Activated CD8-positive, alpha-beta memory T cell treated with anti-CD3 and anti-CD28 coated beads, Interleukin-2, amount 50 U/mL, for 24 hours (primary cell): ENCODE data around the gene RUVBL2.
A peak's percentile ranks its signal among the peaks of the same experiment; 100 is the strongest.

Experiments used
- DNase-seq: peaks from one replicate; pipeline ENCODE4 v3.0.0-alpha.2; 2020; ENCODE audit errors: extremely low read depth

Gene RUVBL2

DNA sequence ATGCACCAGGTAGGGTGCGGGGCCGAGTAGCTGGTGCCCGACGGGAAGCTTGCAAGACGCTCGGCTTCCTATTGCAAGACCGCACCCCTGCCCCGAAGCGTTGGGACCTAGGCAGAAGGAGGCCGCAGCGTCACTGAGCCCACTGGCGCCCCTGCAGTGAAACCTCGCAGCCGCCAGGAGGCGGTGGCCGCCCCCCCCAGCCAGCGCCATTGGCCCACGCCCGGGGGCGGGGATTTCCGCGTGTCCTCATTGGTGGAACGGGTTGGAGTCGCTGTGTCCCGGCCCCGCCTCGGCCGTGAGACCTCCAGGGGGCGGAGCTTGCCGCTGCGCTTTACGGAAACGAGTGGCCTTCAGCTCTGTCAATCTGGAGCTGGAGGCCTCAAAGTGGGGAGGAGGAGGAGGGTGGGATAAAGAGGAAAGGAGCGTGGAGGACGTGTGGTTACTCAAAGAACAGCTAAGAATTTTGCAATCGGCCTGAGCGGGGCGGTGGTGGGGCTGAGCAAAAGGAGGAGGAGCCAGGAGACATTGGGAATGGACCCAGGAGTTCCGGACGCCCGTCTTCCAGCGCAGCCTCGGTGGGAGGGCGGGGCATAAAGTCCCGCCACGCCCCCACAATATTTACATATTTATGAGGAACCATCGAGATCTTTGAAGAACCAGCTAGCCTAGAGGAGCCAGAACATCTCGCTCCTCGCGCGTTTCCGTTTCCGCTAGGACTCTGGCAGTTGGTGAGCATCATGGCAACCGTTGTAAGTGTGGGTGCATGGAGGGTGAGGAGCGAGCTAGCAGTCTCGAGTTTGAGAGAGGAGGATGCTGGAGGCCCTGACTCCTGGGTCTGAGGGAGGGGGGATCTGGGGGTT lies at the start of gene RUVBL2, which contains the start of gene GYS1:
RUVBL2 (plus strand) TSS at position 713 of the 860 bp plus-strand sequence; CDS start at position 738, 25 bp downstream.
GYS1 (minus strand) TSS at position 135 of the 860 bp plus-strand sequence. CDS start 197 bp downstream, outside the sequence.
- DNase-seq: peak; percentile 98

DNA sequence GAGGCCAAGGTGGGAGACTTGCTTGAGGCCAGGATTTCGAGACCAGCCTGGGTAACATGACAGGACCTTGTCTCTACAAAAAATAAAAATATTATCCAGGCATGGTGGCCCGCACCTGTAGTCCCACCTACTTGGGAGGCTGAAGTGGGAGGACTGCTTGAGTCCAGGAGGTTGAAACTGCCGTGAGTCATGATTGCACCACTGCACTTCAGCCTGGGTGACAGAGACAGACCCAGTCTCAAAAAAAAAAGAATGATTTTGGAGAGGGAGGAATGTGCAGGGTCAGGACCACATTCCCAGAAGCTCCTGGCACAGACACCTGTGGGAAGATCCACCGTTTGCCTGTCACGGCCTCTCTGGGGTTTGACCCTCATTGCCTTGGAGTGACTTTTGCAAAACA lies 48.3 kb upstream of the RUVBL2 start:
- no peak for DNase-seq

DNA sequence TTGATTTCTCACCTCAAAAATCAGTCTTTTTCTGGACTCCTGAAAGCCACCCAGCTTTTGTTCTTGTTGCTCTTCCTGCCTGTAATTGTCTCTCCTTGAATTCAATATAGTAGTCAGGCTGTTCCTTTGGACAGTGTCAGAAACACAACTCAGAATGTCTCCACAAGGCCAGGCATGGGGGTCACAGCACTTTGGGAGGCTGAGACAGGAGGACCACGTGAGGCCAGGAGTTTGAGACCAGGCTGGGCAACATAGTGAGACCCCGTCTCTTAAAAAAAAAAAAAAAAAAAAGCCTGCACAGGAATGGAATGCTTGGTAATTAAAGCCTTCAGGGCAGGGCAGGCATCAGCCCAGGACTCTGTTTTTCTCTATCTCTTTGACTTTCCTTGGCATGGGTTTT lies 47.9 kb upstream of the RUVBL2 start:
- no peak for DNase-seq

DNA sequence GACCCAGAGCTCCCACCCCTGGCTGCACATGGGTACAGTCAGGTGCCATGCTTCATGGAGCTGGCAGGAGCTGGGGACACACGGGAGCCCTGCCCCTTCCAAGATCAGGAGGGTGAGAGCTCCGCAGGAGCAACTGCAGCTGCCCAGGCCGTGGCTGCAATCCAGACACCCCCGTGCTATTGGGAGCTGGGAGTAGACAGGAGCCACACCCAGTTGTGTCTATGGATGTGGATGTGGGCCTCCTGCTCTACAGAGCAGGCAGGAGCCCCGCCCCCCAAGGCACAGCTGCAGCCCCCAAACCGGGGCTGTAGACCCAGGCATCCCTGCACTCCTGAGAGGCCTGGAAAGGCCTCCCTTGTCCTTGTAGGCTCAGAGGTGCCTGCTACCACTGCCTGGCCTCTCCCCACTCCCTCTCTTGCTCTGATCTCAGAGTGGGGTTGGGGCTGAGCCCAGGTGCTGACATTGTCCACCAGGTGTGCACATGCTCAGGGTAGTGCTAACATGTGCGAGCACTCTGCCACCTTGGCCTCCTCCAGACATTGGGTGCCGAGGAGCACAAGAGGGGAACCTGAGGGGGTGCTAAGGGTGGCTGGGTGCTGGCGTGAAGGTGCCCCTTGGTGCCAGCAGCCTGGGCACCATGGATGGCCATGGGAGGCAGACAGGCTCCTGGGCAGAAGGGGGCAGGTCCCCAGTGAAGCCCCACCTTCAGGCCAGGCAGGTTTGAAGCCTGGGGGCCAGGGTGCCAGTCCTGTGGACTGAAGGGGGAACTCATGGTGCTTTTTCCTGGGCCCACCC lies 47.0 kb upstream of the RUVBL2 start:
- no peak for DNase-seq

DNA sequence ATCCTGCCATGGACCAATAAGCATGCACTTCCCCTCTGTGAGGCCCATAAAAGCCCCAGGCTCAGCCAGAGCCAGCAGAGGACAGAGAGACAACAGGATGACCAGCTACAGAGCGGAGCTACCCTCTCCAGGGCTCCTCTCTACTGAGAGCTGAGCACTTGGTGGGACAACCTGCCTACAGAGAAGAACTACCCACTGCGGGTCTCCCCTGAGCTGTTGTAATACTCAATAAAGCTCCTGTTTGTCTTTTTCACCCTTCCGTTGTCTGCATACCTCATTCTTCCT lies 46.5 kb upstream of the RUVBL2 start:
- DNase-seq: no peak

DNA sequence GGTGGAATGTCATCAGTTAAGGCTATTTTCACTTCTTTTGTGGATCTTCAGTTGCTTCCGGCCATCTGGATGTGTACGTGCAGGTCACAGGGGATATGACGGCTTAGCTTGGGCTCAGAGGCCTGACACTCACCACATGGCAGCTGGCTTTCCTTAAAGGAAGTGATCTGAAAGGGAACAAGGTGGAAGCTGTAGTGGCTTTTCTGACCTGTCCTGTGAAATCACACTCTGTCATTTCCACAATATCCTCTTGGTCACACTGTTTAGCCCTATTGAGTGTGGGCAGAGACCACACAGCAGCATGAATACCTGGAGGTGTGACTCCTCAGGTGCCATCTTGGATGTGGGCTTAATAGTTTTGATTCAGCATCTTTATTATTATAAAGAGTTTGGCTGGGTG lies 43.5 kb upstream of the RUVBL2 start:
- DNase-seq: no peak

DNA sequence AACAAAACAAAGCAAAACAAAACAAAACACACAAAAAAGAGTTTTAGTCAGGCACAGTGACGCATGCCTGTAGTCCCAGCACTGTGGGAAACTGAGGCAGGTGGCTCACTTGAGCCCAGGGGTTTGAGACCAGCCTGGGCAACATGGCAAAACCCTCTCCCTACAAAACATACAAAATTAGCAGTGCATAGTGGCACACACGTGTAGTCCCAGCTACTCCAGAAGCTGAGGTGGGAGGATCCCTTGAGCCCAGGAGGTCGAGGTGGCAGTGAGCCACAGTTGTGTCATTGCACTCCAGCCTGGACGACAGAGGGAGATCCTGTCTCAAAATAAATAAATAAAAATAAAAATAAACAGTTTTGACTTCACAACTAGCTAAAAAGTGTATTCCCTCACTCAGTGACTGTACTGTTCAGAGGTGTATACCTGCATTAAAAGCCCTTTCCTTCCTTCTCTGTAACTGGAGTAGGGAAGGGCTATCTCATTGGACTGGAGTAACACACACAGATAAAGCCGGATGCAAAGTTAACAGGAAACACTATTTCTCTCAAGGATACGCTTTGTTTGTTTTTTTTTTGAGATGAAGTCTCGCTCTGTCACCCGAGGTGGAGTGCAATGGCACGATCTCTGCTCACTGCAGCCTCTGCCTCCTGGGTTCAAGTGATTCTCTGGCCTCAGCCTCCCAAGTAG lies 42.7 kb upstream of the RUVBL2 start:
- no peak for DNase-seq

DNA sequence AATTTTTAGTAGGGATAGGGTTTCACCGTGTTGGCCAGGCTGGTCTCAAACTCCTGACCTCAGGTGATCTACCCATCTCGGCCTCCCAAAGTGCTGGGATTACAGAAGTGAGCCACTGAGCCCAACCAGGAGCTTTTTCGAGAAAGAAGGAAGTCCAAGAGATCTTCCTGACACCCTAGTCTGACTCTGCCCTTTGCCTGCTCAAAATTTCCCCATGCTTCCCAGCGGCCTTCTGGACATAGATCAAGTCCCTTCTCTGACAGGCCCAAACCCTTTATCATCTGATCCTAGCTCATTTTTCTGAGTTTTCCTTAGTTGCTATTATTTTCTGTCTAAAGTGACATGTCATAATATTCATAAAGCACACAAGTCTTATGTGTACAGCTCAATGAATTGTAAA lies 40.5 kb upstream of the RUVBL2 start:
- DNase-seq: no peak

DNA sequence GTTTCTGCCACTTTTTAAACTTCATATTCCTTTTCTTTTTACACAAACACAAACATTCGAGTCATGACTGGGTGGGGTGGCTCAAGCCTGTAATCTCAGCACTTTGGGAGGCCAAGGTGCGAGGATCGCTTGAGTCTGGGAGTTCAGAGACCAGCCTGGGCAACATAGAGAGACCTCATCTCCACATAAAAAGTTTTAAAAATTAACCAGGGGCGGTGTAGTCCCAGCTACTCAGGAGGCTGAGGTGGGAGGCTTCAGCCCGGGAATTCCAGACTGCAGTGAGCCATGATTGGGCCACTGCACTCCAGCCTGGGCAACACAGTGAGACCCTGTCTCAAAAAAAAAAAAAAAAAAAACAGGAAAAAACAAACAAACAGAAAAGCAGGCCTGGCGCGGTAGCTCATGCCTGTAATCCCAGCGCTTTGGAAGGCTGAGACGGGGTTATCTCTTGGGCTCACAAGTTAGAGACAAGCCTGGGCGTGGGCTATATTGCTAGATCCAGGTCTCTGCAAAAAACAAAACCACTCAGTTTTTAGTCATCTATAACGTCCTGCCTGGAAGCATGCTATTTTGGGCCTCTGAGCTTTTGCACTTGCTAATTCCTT lies 39.6 kb upstream of the RUVBL2 start:
- DNase-seq: no peak

DNA sequence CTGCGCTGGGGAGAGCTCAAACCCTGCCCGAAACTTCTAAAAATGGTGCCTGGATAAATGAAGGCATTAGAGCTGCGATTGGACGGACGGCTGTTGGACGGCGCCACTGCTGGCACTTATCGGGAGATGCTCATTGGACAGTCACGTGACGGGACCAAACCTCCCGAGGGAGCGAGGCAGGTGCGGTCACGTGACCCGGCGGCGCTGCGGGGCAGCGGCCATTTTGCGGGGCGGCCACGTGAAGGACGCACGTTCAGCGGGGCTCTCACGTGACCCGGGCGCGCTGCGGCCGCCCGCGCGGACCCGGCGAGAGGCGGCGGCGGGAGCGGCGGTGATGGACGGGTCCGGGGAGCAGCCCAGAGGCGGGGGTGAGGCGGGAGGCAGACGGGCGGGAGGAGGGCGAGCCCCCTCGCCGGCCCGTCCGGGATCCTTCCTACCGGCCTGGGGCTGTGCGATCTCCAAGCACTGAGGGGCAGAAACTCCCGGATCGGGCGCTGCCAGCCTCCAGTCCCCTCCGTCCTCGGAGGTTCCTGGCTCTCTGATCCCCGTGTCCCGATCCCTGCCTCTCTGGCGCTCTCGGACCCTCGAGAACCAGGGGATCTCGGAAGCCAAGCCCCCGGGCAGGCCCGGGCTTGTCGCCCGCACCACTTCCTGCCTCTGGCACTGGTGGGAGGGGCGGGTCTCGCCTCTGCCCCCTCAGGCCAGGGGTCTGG lies 38.9 kb upstream of the RUVBL2 start, which contains the start of gene BAX:
BAX (plus strand) TSS at position 281 of the 713 bp plus-strand sequence; CDS start at position 335, 54 bp downstream.
- peak; percentile 88 for DNase-seq

DNA sequence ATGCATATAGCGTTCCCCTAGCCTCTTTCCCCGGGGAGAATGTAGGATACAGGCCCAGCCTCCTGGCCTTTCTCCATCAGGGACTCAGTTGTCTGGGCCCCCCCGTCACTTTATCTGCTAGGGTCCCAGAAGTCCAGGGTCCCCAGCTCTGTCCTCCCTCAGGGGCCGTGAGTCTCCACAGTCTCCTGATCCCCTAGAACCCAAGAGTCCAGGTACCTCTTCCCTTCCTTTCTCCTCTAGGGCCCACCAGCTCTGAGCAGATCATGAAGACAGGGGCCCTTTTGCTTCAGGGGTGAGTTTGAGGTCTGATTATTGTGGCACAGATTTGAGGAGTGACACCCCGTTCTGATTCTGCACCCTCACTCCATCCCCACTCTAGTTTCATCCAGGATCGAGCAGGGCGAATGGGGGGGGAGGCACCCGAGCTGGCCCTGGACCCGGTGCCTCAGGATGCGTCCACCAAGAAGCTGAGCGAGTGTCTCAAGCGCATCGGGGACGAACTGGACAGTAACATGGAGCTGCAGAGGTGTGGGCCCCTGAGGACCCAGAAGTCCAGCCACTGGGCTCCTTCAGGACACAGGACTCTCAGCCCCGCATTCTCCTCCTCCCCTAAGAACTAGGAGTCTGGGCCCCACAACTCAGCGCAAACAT lies 38.3 kb upstream of the RUVBL2 start:
- DNase-seq: no peak

DNA sequence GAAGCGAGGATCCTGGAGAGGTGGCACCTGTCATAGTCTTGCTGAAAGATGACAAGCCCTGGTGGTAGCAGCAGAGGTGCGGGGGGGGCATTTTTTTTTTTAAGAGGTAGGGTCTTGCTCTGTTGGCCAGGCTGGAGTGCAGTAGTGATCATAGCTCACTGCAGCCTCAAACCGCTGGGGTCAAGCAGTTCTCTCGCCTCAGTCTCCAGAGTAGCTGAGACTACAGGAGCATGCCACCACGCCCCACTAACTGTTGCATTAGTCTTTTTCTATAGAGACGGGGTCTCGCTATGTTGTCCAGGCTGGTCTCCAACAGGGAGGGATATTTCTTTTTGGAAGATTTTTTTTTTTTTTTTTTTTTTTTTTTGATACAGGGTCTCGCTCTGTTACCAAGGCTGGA lies 35.7 kb upstream of the RUVBL2 start:
- no peak for DNase-seq

DNA sequence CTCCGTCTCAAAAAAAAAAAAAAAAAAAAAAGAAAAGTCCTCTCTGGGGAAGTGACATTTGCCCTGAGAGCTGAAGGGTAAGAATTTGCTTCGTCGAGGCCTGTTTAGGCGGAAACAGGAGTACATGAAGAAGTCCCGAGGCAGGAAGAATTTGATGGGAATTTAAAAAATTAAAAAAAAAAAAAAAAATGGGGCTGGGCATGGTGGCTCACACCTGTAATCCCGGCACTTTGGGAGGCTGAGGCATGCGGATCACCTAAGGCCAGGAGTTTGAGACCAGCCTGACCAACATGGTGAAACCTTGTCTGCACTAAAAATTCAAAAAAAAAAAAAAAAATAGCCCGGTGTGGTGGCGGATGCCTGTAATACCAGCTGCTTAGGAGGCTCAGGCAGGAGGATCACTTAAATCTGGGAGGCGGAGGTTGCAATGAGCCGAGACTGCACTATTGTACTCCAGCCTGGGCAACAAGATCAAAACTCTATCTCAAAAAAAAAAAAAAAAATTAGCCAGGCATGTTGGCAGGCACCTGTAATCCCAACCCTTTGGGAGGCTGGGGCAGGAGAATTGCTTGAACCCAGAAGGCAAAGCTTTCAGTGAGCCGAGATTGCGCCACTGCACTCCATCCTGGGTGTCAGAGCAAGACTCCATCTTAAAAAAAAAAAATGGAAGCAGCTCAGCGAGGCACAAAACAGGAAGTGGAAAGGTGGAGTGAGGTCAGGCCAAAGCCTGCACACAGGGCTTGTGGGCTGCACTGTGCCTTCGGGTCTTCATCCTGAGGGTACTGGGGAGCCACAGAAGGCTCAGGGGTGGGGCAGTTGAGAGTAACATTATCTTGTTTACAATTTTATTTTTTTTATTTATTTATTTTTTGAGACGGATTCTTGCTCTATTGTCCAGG lies 34.1 kb upstream of the RUVBL2 start:
- no peak for DNase-seq

DNA sequence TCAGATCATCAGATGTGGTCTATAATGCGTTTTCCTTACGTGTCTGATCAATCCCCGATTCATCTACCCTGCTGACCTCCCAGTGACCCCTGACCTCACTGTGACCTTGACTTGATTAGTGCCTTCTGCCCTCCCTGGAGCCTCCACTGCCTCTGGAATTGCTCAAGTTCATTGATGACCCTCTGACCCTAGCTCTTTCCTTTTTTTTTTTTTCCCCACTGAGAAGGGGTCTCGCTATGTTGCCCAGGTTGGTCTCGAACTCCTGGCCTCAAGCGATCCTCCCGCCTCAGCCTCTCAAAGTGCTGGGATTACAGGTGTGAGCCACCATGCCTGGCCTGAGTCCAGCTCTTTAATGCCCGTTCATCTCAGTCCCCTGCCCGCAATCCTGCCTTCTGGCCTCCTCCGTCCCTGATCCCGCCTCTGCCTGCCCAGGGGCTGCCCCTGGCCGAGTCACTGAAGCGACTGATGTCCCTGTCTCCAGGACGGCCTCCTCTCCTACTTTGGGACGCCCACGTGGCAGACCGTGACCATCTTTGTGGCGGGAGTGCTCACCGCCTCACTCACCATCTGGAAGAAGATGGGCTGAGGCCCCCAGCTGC lies 32.5 kb upstream of the RUVBL2 start:
- no peak for DNase-seq

DNA sequence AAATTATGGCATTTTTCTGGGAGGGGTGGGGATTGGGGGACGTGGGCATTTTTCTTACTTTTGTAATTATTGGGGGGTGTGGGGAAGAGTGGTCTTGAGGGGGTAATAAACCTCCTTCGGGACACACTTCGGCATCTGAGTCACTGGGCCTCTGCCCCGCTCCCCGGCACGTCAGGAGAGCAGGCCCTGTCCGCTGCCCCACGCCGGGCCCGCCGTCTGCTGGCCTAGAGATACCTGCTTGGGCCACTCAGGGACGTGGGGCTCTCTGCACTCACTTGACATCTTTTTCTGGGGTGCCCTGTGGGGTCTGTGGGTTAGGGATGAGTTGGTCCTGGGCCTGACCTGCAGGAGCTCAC lies 32.0 kb upstream of the RUVBL2 start:
- DNase-seq: no peak

DNA sequence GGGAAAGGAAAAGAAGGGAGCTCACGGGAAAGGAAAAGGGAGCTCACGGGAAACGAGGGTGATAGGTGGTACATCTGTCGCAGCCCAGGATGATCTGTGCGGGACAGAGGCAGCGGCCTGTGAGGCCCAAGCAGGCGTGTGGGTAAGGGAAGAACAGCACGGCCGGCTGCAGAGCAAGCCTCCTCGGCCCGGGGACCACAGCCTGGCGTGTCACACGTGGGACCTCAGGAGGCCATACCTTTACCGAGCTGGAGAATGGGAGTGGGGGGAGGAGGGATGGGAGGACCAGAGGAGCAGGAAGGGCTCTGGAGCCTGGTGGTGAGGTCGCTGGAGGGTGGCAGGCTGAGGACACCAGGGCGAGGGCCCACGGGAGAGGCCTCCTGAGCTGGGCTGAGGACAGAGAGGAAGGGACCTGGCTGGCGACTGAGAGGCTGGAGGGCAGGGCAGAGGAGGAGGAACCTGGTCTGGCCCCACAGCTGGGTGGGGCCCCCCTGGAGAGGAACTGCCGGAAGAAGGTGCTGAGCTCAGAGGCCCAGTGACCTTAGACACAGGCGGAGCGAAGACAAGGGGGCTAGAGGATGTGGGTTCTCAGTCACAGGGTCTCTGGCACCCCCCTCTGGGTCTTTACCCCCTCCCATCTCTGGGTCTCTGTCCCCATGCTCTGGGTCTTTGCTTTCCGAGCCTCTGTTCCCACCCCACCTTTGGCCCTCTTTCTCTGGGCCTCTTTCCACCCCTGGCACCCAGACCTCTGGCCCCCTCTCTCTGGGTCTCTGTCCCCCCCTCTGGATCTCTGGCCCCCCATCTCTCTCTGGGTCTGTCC lies 31.4 kb upstream of the RUVBL2 start:
- DNase-seq: no peak

DNA sequence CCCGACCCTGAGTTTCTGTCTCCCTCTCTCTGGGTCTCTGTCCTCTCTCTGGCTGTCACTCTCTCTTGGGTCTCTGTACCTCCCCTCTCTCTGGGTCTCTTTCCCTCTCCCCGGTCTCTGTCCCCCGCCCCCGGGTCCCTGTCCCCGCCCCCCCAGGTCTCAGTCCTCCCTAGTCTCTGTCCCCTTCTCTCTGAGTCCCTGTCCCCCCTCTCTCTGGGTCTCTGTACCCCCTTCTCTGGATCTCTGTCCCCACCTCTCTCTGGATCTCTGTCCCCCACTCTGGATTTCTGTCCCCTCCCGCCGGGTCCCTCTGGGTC lies 30.9 kb upstream of the RUVBL2 start:
- no peak for DNase-seq

DNA sequence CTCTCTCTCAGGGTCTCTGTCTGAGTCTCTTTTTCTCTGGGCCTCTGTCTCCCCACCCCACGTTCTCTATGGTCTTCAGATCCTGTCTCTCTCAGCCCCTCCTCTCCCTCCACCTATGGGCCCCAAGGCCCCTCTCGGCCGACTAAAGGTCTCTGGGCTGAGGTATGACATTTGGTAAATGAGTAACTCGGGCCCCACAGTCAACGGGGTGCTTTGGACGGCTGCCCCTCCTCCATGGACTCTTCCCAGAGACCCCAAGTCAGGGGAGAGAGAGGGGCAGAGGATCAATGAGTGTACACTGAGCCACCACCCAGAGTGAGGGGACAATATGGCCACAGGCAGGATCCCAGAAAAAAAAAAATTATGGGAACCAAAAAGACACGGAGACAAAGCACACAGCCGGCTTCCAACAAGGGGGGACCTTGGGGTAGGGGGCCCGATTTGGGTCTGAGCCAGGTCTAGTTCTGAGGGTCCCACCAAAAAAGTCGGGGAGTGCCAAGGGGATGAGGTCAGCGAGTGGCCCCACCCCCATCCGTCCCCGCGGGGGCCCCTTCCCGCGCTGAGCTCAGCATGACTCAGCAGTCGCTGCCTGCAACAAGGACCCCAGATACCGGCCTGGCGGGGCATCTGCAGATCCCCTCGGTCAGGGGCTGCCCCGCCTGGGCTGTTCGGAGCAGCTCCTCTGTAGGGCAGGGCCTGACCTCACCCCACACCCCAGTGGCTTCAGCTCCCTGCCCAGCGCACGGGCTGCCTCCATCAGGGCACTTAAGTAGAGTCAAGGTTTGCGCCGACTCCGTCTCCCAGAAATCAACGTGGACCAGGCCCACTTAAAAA lies 30.1 kb upstream of the RUVBL2 start:
- peak; percentile 44 for DNase-seq
